LNCaP clone FGC (cell line): Measurements from ENCODE around the gene AHSG.

ENCODE experiments used
- DNase-seq: peaks from one replicate; pipeline ENCODE4 v3.0.0-alpha.2; 2011; ENCODE audit warnings: low read depth
- H3K4me3 ChIP-seq: 2 replicates; pipeline ENCODE4 v1.5.1; 2011; ENCODE audit warnings: mild to moderate bottlenecking, low read depth, low read length, control low read depth
- CTCF ChIP-seq: IDR thresholded peaks from 2 replicates; pipeline ENCODE4 v1.5.1; 2012; ENCODE audit warnings: mild to moderate bottlenecking; ENCODE audit not compliant: control insufficient read depth, insufficient read depth; ENCODE audit errors: extremely low read depth

AHSG gene

DNA sequence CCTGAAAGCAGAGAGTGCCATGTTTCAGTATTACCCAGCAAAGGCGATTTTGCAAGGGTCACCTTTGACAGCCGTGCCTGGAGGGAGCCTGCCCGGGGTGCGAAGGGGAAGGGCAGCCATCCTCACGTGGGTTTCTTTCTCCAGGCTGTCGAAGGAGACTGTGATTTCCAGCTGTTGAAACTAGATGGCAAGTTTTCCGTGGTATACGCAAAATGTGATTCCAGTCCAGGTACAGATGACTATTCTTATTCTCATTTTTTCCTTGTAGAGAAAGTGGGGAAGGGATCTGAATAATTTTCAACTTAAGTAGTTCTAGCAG is 3.4 kb downstream of the AHSG start:
- H3K4me3 ChIP-seq, result no peak overlapping the region
- no peak for TF ChIP-seq CTCF
- no peak for DNase-seq

- peak; percentile 95 for TF ChIP-seq CTCF
- no peak overlapping the region for H3K4me3 ChIP-seq
- peak; percentile 75 for DNase-seq
These were observed 4.4 kb downstream of the AHSG start for GRCh38 chr3:186617036-186617946.

DNA sequence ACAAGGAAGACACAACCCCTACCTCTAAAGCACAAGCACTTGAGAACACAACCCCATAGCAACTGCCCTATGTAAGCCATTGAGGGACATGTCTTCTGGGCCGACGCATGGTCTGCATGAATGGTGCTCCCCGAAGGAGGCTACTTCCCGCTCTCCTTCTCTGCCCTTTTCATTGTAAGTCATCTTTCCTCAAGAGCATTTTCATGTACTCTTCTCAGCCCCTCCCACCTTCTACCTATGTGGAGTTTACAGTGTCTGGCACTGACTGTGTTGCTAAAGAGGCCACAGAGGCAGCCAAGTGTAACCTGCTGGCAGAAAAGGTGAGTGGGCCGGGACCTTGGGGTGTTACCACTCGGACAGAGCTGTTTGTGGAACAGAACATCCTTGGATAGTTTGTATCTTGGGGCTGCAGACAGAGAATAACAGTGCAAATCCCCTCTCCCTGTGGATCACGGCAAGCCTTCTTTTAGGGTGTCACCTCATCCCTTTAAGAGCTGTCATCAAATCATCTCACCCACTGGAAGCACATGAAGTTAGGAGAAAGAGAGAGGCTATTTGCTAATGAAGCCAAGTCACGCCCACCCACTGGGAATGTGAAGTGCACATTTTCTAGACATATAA is 5.6 kb downstream of the AHSG start:
- H3K4me3 ChIP-seq, result no peak overlapping the region
- DNase-seq, result no peak
- no peak for TF ChIP-seq CTCF

- no peak for DNase-seq
- no peak overlapping the region for H3K4me3 ChIP-seq
- no peak for TF ChIP-seq CTCF
These were observed 6.9 kb downstream of the AHSG start for GRCh38 chr3:186619787-186620212.

DNA sequence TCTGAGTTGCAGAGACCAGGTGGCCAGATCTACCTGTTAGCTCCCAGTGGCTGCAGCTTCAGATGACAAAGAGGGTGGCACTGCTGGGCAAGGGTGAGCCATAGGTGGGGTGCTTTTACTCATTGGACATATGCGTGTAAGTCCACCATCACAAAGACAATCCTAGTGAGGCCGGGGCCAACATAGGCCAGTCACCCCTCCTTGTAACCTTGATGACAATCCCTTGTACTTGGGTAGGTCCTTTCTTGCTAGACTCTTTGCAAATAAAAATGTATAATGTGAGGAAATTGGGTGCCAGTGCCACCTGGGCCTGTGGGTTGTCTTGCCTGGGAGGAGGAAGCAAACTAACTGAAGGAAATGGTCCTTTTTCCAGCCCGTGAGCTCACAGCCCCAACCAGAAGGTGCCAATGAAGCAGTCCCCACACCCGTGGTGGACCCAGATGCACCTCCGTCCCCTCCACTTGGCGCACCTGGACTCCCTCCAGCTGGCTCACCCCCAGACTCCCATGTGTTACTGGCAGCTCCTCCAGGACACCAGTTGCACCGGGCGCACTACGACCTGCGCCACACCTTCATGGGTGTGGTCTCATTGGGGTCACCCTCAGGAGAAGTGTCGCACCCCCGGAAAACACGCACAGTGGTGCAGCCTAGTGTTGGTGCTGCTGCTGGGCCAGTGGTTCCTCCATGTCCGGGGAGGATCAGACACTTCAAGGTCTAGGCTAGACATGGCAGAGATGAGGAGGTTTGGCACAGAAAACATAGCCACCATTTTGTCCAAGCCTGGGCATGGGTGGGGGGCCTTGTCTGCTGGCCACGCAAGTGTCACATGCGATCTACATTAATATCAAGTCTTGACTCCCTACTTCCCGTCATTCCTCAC is 7.6 kb downstream of the AHSG start:
- no peak for TF ChIP-seq CTCF
- DNase-seq, result no peak
- H3K4me3 ChIP-seq, result no peak overlapping the region

DNA sequence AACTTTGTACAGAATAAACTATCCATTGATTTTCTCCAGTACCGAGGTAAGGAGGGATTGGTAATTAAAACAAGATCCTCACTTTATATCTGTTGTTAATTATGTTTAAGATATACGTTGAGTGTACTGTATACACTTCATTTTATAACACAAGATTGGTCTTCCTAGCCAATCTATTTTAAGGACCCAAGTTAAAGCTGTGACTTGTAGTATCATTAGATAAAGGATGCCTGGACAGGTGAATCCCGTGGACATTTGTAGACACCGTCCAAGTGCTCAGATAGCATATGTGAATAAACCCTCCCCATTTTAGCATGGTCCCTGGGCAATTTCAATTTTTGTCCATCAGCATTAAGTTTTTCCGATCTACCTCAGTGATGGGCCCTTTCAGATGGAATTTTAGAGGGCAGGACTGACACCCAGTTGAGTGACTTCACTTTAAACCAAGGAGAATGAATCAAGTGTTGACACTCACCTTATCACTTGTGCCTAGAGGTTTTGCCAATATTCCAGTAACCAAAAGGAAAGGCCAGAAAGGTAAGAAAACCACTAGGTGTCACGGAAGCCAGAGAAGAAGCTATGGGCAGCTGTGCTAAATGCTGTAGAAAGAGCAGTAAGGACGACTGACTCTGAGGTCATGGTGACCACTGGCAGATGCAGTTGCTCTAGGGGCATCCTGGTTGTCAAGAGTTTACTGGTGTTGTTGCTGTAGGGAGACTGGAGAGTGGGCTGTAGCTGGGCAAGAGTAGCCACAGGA is 9.2 kb downstream of the AHSG start:
- TF ChIP-seq CTCF, result no peak
- no peak for DNase-seq
- H3K4me3 ChIP-seq, result no peak overlapping the region
